ENCODE measurements around the gene HIBADH.

- TF ChIP-seq CTCF (conservative IDR thresholded peaks at IDR 0.05) (no peak), ZFX (IDR thresholded peaks at IDR 0.05) (no peak)
Measured at GRCh38 chr7:27671675-27672074, 9.0 kb upstream of the HIBADH start.

Measured in C4-2B (cell line).